ENCODE data around the gene RBP3.

- no peak for TF ChIP-seq CTCF (IDR thresholded peaks at IDR 0.05; ENCODE audit: low read depth, low read length)
- no peak for TF ChIP-seq EZH2phosphoT487 (IDR thresholded peaks at IDR 0.05; ENCODE audit: low read depth)
Measured at GRCh38 chr10:47360419-47361040, 12.4 kb downstream of the RBP3 start.
